CD8-positive, alpha-beta memory T cell (primary cell): ENCODE data around the gene PABPC4L. TPM values are rescaled to one million over a fixed set of nuclear protein-coding genes. Genes with fewer than 3 reads are reported as not detected.

Source experiments
- CTCF ChIA-PET: fragments of 350-600 bp; sonication (Branson Sonifier 250); formaldehyde crosslinking; loops from one replicate; lab custom pipeline; 2021; ENCODE audit warnings: antibody characterized with exemption; lab: Charles Lee
- POLR2A ChIA-PET: fragments of 350-600 bp; sonication (Branson Sonifier 250); formaldehyde crosslinking; loops from one replicate; lab custom pipeline; 2021; ENCODE audit warnings: antibody characterized with exemption; lab: Charles Lee
- DNase-seq, 5 donors: peaks; one replicate each; pipeline versions ENCODE4 v3.0.0 to v3.0.0-alpha.2; 2020 to 2022; ENCODE audit warnings: mixed read lengths in 1 of 5
- H3K27ac ChIP-seq: one replicate; pipeline ENCODE4 v1.7.0; 2013; ENCODE audit warnings: low read depth, mild to moderate bottlenecking, low read length, moderate library complexity
- H3K27me3 ChIP-seq: 2 replicates; pipeline ENCODE4 v1.7.0; 2013; ENCODE audit warnings: low read length, mild to moderate bottlenecking; ENCODE audit not compliant: insufficient read depth, poor library complexity, severe bottlenecking
- H3K36me3 ChIP-seq: 2 replicates; pipeline ENCODE4 v1.7.0; 2013; ENCODE audit warnings: mild to moderate bottlenecking, low read length, moderate library complexity; ENCODE audit not compliant: insufficient read depth
- H3K4me1 ChIP-seq: 2 replicates; pipeline ENCODE4 v1.7.0; 2013; ENCODE audit warnings: mild to moderate bottlenecking, low read length, moderate library complexity; ENCODE audit not compliant: insufficient read depth
- H3K4me3 ChIP-seq: 2 replicates; pipeline ENCODE4 v1.7.0; 2013; ENCODE audit warnings: mild to moderate bottlenecking, low read length
- H3K9me3 ChIP-seq: 2 replicates; pipeline ENCODE4 v1.7.0; 2013; ENCODE audit warnings: mild to moderate bottlenecking, low read length
- H3K27ac Mint-ChIP-seq, 8 donors: one replicate each; pipeline ENCODE4 v1.8.0; 2020 to 2021; ENCODE audit warnings: mixed read lengths in 8 of 8, mild to moderate bottlenecking in 6 of 8, inconsistent platforms in 3 of 8, moderate library complexity in 3 of 8
- H3K27me3 Mint-ChIP-seq, 2 donors: one replicate each; pipeline ENCODE4 v1.8.0; 2020 to 2021; ENCODE audit warnings: mixed read lengths in 2 of 2, mild to moderate bottlenecking in 1 of 2, moderate library complexity in 1 of 2
- H3K36me3 Mint-ChIP-seq, 3 donors: one replicate each; pipeline ENCODE4 v1.8.0; 2020 to 2021; ENCODE audit warnings: mixed read lengths in 3 of 3, inconsistent platforms in 1 of 3, mild to moderate bottlenecking in 1 of 3
- H3K4me1 Mint-ChIP-seq, 3 donors: one replicate each; pipeline ENCODE4 v1.8.0; 2020 to 2021; ENCODE audit warnings: mixed read lengths in 3 of 3, inconsistent platforms in 1 of 3, mild to moderate bottlenecking in 1 of 3
- H3K4me3 Mint-ChIP-seq, 7 donors: one replicate each; pipeline ENCODE4 v1.8.0; 2020 to 2021; ENCODE audit warnings: mixed read lengths in 7 of 7, mild to moderate bottlenecking in 6 of 7, moderate library complexity in 4 of 7, inconsistent platforms in 2 of 7
- H3K9me3 Mint-ChIP-seq, 5 donors: one replicate each; pipeline ENCODE4 v1.8.0; 2020 to 2022; ENCODE audit warnings: mixed read lengths in 5 of 5, mild to moderate bottlenecking in 3 of 5, moderate library complexity in 2 of 5, inconsistent platforms in 1 of 5
- polyA plus RNA-seq: library from polyadenylated mRNA; unstranded; fragments of 300-500 nt; fragmentation: Illumina TruSeq; gene quantifications from one replicate; pipeline ENCODE4 v1.2.3, GENCODE V29; 2021
- total RNA-seq, 2 experiments: library from RNA; stranded (reverse); gene quantifications; one replicate each; pipeline ENCODE4 v1.2.3, GENCODE V29; 2021

Gene PABPC4L
- total and polyA plus RNA-seq, 3 experiments from 2014 or later, result not detected

DNA sequence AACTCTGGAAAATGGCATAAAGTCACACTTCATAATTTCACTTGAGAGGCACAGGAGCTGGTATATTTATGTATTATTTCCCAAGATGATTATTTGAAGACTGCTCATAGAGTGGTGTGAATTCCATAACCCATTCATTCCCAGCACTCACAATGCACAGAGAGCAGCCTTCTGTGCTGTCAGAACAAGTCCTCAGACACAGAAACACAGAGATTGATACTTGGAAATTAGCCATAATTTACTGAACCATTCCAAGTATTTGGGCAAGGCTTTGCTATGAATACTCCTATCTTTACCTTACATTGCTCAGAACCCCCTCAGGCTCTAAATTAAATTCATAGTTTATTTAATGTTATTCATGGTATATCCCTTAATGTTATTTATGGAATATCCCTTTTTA, 53.6 kb downstream of the PABPC4L start:
- no peaks in the 10 kb centered on the region for H3K9me3 ChIP-seq
- H3K4me1 Mint-ChIP-seq, result no peaks in the 10 kb centered on the region
- H3K27me3 Mint-ChIP-seq, result no peaks in the 10 kb centered on the region
- no peak overlapping the region for H3K27ac ChIP-seq
- no peak overlapping the region for H3K27ac Mint-ChIP-seq
- peaks cover 0 to 24% (median 2%) of the 10 kb centered on the region in 5 donors for H3K9me3 Mint-ChIP-seq
- CTCF ChIA-PET, result no interaction called here
- no peak for DNase-seq
- H3K27me3 ChIP-seq, result no peaks in the 10 kb centered on the region
- H3K4me3 Mint-ChIP-seq, result no peak overlapping the region
- H3K36me3 ChIP-seq, result no peaks in the 10 kb centered on the region
- no peak overlapping the region for H3K4me3 ChIP-seq
- no peaks in the 10 kb centered on the region for H3K36me3 Mint-ChIP-seq
- POLR2A ChIA-PET, result no interaction called here
- no peaks in the 10 kb centered on the region for H3K4me1 ChIP-seq
